Fibroblast of villous mesenchyme (primary cell): ENCODE data around the gene WFS1. TPM values are rescaled to one million over a fixed set of nuclear protein-coding genes. Genes with fewer than 3 reads are reported as not detected.

Experiments used
- DNase-seq: peaks from one replicate; pipeline ENCODE4 v3.0.0-alpha.2; 2010; ENCODE audit warnings: low read depth
- H3K4me3 ChIP-seq: 2 replicates; pipeline ENCODE4 v1.5.1; 2011; ENCODE audit warnings: low read depth, mild to moderate bottlenecking, low read length
- CTCF ChIP-seq: IDR thresholded peaks from 2 replicates; pipeline ENCODE4 v1.5.1; 2012; ENCODE audit warnings: low read depth, mild to moderate bottlenecking, low read length; ENCODE audit not compliant: insufficient read depth
- total RNA-seq: library from RNA; depleted of rRNA; stranded (reverse); fragments of >200 nt; gene quantifications from 2 replicates; pipeline ENCODE4 v1.2.3, GENCODE V29; 2012

WFS1 gene
- total RNA-seq, 1 donor = 42.3 TPM

- no peak for DNase-seq
- no peak overlapping the region for H3K4me3 ChIP-seq
- TF ChIP-seq CTCF = no peak
These were observed 75.6 kb downstream of the WFS1 start for GRCh38 chr4:6345096-6345830.

- H3K4me3 ChIP-seq = no peak overlapping the region
- no peak for DNase-seq
- no peak for TF ChIP-seq CTCF
These were observed 76.2 kb downstream of the WFS1 start for GRCh38 chr4:6345866-6346265.

- no peak for DNase-seq
- no peak for TF ChIP-seq CTCF
- no peak overlapping the region for H3K4me3 ChIP-seq
These were observed 76.9 kb downstream of the WFS1 start for GRCh38 chr4:6346373-6347110.

GRCh38 chr4:6347511-6348045 lies 77.9 kb downstream of the WFS1 start:
- DNase-seq = no peak
- TF ChIP-seq CTCF = no peak
- no peak overlapping the region for H3K4me3 ChIP-seq

GRCh38 chr4:6348408-6348807 lies 78.8 kb downstream of the WFS1 start:
- DNase-seq = no peak

More at GRCh38 chr4:6348408-6348807, 78.8 kb downstream of the WFS1 start:
- H3K4me3 ChIP-seq = no peak overlapping the region
- TF ChIP-seq CTCF = no peak
